ENCODE measurements around the gene RAD51B. TPM values are rescaled to one million over a fixed set of nuclear protein-coding genes. Genes with fewer than 3 reads are reported as not detected.

Gene RAD51B
- total RNA-seq, 4 donors from 2014 or later = 5.0 to 31.8 (median 20.6) TPM

GRCh38 chr14:68547305-68548193 lies 728.0 kb downstream of the RAD51B start:
- Histone ChIP-seq H3K9me3 (no peaks in the 10 kb centered on the region), H3K36me3 (no peaks in the 10 kb centered on the region), H3K4me3 (no peak overlapping the region), H3K4me1 (peaks cover 24 to 71% (median 41%) of the 10 kb centered on the region in 4 donors), H3K27ac (peak overlapping the region; percentile 87 to 92 (median 90)), H3K27me3 (no peaks in the 10 kb centered on the region)
- TF ChIP-seq CTCF (IDR thresholded peaks at IDR 0.05) = no peak
- peak; percentile 82 to 88 (median 84) for TF ChIP-seq POLR2AphosphoS5 (IDR thresholded peaks at IDR 0.05)
- TF ChIP-seq EP300 (IDR thresholded peaks at IDR 0.05; ENCODE audit: low read depth) = peak; percentile 95
- in situ Hi-C loops (cut with MboI; ENCODE audit: low pct_ligation_motif_present in 1 of 4, low pct_unique_long_range_greater_than_20kb in 1 of 4, low sequenced_read_pairs in 3 of 4) = loop anchor here in 2 of 4 donors (25.0 kb wide), 1 partner anchor 610 kb away; no protein-coding TSS in a partner anchor
- peak; percentile 62 for DNase-seq
- WGBS, 2 donors (ENCODE audit: low coverage in 1 of 2) = 70% methylated on average over 12 of the region's 12 CpGs; no CpG with 5 or more reads in 1 of the 2 donors
- intact Hi-C loops (cut with DNase I; ENCODE audit: low total_unique reads) = loop anchor here (2.0 to 10.0 kb wide), 4 partner anchors 40 to 303 kb away; no protein-coding TSS in a partner anchor

GRCh38 chr14:68548194-68549076 lies 728.9 kb downstream of the RAD51B start:
- H3K9me3 ChIP-seq = no peaks in the 10 kb centered on the region
- intact Hi-C loops (cut with DNase I; ENCODE audit: low total_unique reads) (loop anchor here (2.0 to 10.0 kb wide), 4 partner anchors 39 to 304 kb away; no protein-coding TSS in a partner anchor), in situ Hi-C loops (cut with MboI; ENCODE audit: low pct_ligation_motif_present in 1 of 4, low pct_unique_long_range_greater_than_20kb in 1 of 4, low sequenced_read_pairs in 3 of 4) (loop anchor here in 2 of 4 donors (25.0 kb wide), 1 partner anchor 611 kb away; no protein-coding TSS in a partner anchor)
- H3K4me1 ChIP-seq = peaks cover 24 to 77% (median 46%) of the 10 kb centered on the region in 4 donors
- H3K36me3 ChIP-seq = no peaks in the 10 kb centered on the region
- no peak overlapping the region for H3K4me3 ChIP-seq
- TF ChIP-seq POLR2A (IDR thresholded peaks at IDR 0.05) (no peak), EP300 (IDR thresholded peaks at IDR 0.05; ENCODE audit: low read depth) (peak; percentile 97), POLR2AphosphoS5 (IDR thresholded peaks at IDR 0.05) (peak; percentile 85 to 90 (median 90)), CTCF (IDR thresholded peaks at IDR 0.05) (no peak)
- no peaks in the 10 kb centered on the region for H3K27me3 ChIP-seq
- WGBS, 2 donors (ENCODE audit: low coverage in 1 of 2) = 58 to 90% methylated on average over 2 to 14 of the region's 14 CpGs
- peak; percentile 78 for DNase-seq
- H3K27ac ChIP-seq = peak overlapping the region; percentile 87 to 92 (median 90)

GRCh38 chr14:68550338-68550715 lies 730.7 kb downstream of the RAD51B start:
- TF ChIP-seq POLR2AphosphoS5 (IDR thresholded peaks at IDR 0.05) (peak; percentile 38 to 77 (median 73)), EP300 (IDR thresholded peaks at IDR 0.05; ENCODE audit: low read depth) (peak; percentile 90), POLR2A (IDR thresholded peaks at IDR 0.05) (no peak)
- intact Hi-C loops (cut with DNase I; ENCODE audit: low total_unique reads) = no loop called here
- no peak overlapping the region for H3K4me3 ChIP-seq
- no peak for DNase-seq
- H3K9me3 ChIP-seq = no peaks in the 10 kb centered on the region
- peaks cover 30 to 78% (median 47%) of the 10 kb centered on the region in 4 donors for H3K4me1 ChIP-seq
- no peaks in the 10 kb centered on the region for H3K36me3 ChIP-seq
- in situ Hi-C loops (cut with MboI; ENCODE audit: low pct_ligation_motif_present in 1 of 4, low pct_unique_long_range_greater_than_20kb in 1 of 4, low sequenced_read_pairs in 3 of 4) = no loop called here
- H3K27ac ChIP-seq = peak overlapping the region; percentile 88 to 92 (median 90)
- 67 to 70% methylated on average over 1 to 4 of the region's 4 CpGs for WGBS, 2 donors (ENCODE audit: low coverage in 1 of 2)
- H3K27me3 ChIP-seq = no peaks in the 10 kb centered on the region

GRCh38 chr14:68551045-68551683 lies 731.6 kb downstream of the RAD51B start:
- H3K27me3 ChIP-seq = no peaks in the 10 kb centered on the region
- no peaks in the 10 kb centered on the region for H3K9me3 ChIP-seq
- TF ChIP-seq EP300 (IDR thresholded peaks at IDR 0.05; ENCODE audit: low read depth) (peak; percentile 77), CTCF (IDR thresholded peaks at IDR 0.05) (no peak), POLR2A (IDR thresholded peaks at IDR 0.05) (no peak), POLR2AphosphoS5 (IDR thresholded peaks at IDR 0.05) (peak in 1 of 3 donors; percentile 32)
- H3K36me3 ChIP-seq = no peaks in the 10 kb centered on the region
- 82 to 83% methylated on average over 7 of the region's 7 CpGs for WGBS, 2 donors (ENCODE audit: low coverage in 1 of 2)
- peaks cover 31 to 80% (median 47%) of the 10 kb centered on the region in 4 donors for H3K4me1 ChIP-seq
- intact Hi-C loops (cut with DNase I; ENCODE audit: low total_unique reads) = no loop called here
- no peak for DNase-seq
- no peak overlapping the region for H3K4me3 ChIP-seq
- in situ Hi-C loops (cut with MboI; ENCODE audit: low pct_ligation_motif_present in 1 of 4, low pct_unique_long_range_greater_than_20kb in 1 of 4, low sequenced_read_pairs in 3 of 4) = no loop called here
- H3K27ac ChIP-seq = peak overlapping the region; percentile 88 to 92 (median 90)
